ENCODE measurements around the gene MTURN. TPM values are rescaled to one million over a fixed set of nuclear protein-coding genes. Genes with fewer than 3 reads are reported as not detected.

MTURN gene
- total RNA-seq, 1 experiment from 2014 or later, result 5.4 TPM

DNA sequence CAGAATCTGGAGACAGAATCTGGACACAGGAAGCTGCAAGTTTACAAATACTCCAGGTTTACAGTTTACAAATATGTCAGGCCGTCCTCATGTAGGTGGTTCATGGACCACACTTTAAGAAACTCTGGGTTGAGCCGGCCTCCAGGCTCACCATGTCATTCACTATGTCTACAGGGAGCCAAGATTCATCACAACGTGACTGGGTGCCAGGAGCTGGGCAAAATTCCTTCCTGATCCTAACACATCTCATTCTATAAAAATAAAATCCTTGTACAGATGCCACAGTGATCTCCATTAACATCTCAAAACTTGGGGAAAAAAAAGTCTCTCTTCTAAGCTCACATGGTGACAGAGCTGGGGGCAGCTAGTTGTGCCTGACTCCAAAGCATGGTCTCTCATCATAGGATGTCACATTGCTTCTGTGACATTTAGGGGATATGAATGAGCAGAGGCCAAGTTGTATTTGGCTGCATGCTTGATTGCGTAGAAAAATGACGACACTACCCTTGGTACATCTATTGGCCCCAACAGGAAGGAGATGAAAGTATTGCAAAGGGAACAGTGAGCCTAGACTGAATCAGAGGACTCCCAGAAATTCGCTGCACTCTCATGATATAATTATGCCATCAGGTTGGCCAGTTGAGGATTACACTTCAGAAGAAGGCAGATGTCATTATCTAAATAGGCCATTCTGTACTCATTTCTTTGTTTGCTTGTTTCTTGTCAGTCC is 35.9 kb downstream of the MTURN start:
- no peaks in the 10 kb centered on the region for H3F3A ChIP-seq (ENCODE audit: low read length, unreplicated experiment)
- no peaks in the 10 kb centered on the region for H4K20me1 ChIP-seq (ENCODE audit: low read length)
- H3K4me3 ChIP-seq (ENCODE audit: low read length), result no peak overlapping the region
- ChIA-PET CTCF (interaction anchor here (0.5 kb wide), 1 partner anchor 394 kb away, joined by 6 read pairs; no protein-coding TSS in a partner anchor), POLR2A (ENCODE audit: unreplicated experiment) (no interaction called here)
- intact Hi-C loops (cut with micrococcal nuclease), result loop anchor here (5.0 kb wide), 1 partner anchor 143 kb away; the partner anchor contains the start of genes FKBP14 and PLEKHA8
- H3K27me3 ChIP-seq (ENCODE audit: low read length), result no peaks in the 10 kb centered on the region
- no peaks in the 10 kb centered on the region for H3K79me2 ChIP-seq (ENCODE audit: low read length)
- H3K9me3 ChIP-seq (ENCODE audit: low read length), result no peaks in the 10 kb centered on the region
- TF ChIP-seq CTCF (conservative IDR thresholded peaks at IDR 0.05; ENCODE audit: low read depth, low read length) (no peak), EZH2phosphoT487 (IDR thresholded peaks at IDR 0.05; ENCODE audit: borderline replicate concordance, low read length) (no peak)
- H3K27ac ChIP-seq (ENCODE audit: low read length), result no peak overlapping the region
- no peaks in the 10 kb centered on the region for H3K36me3 ChIP-seq (ENCODE audit: low read depth, low read length)
- H3K9me2 ChIP-seq (replicated peaks; ENCODE audit: low read length), result no peaks in the 10 kb centered on the region
- no peak overlapping the region for H3K4me2 ChIP-seq (ENCODE audit: low read length)
- BruUV-seq (replicated peaks), result no TSS peak
- DNase-seq (no peak), ATAC-seq (no peak)
- H2AFZ ChIP-seq (ENCODE audit: low read length), result no peak overlapping the region
- no peak overlapping the region for H3K9ac ChIP-seq (ENCODE audit: low read length)
- H3K4me1 ChIP-seq (ENCODE audit: insufficient read depth, low read length), result peaks cover 62% of the 10 kb centered on the region

DNA sequence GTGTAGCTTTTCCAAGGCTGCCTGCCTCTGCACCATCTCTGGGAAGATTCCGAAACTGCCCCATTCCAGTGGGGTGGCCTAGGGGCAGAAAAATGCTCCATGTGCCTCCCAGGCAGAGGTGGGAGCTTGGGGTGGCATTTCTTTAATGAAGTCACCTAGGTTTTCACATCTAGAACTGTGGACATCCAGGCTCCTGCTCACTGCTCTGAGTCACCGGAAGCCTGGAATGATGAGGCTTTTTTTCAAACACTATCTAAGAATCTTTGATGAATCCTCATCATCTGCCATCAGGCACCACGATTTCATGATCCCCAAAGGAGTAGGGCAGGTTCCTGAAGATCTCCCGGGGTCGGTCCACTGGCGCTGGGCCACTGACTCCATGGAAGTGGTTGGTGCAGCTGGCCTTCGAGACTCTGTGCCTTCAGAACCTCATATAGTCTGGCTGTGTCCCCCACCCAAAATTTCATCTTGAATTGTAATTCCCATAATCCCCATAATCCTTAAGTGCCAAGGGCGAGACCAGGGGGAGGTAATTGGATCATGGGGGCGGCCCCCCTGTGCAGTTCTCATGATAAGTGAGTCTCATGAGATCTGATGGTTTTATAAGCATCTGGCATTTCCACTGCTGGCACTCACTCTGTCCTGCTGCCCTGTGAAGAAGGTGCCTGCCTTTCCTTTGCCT is 37.1 kb downstream of the MTURN start:
- peak overlapping the region; percentile 56 for H3K4me2 ChIP-seq (ENCODE audit: low read length)
- no peaks in the 10 kb centered on the region for H3K36me3 ChIP-seq (ENCODE audit: low read depth, low read length)
- peak; percentile 74 for DNase-seq
- ChIA-PET CTCF (no interaction called here), POLR2A (ENCODE audit: unreplicated experiment) (no interaction called here)
- TF ChIP-seq EZH2phosphoT487 (IDR thresholded peaks at IDR 0.05; ENCODE audit: borderline replicate concordance, low read length), result no peak
- no peak for TF ChIP-seq CTCF (conservative IDR thresholded peaks at IDR 0.05; ENCODE audit: low read depth, low read length)
- no peak for TF ChIP-seq EZH2 (IDR thresholded peaks at IDR 0.05; ENCODE audit: low read length, unreplicated experiment)
- intact Hi-C loops (cut with micrococcal nuclease), result loop anchor here (5.0 kb wide), 1 partner anchor 145 kb away; the partner anchor contains the start of genes FKBP14 and PLEKHA8
- no TSS peak for BruUV-seq (replicated peaks)
- no peak overlapping the region for H2AFZ ChIP-seq (ENCODE audit: low read length)
- H3K4me3 ChIP-seq (ENCODE audit: low read length), result no peak overlapping the region
- no peaks in the 10 kb centered on the region for H3K27me3 ChIP-seq (ENCODE audit: low read length)
- H3K79me2 ChIP-seq (ENCODE audit: low read length), result no peaks in the 10 kb centered on the region
- H3F3A ChIP-seq (ENCODE audit: low read length, unreplicated experiment), result no peaks in the 10 kb centered on the region
- peaks cover 49% of the 10 kb centered on the region for H3K4me1 ChIP-seq (ENCODE audit: insufficient read depth, low read length)
- H4K20me1 ChIP-seq (ENCODE audit: low read length), result no peaks in the 10 kb centered on the region
- ATAC-seq, result peak; percentile 39
- H3K9ac ChIP-seq (ENCODE audit: low read length), result peak overlapping the region; percentile 28; the same call in 1 of the 2 replicates
- no peaks in the 10 kb centered on the region for H3K9me2 ChIP-seq (replicated peaks; ENCODE audit: low read length)
- no peaks in the 10 kb centered on the region for H3K9me3 ChIP-seq (ENCODE audit: low read length)
- peak overlapping the region; percentile 93 for H3K27ac ChIP-seq (ENCODE audit: low read length)

Data from PC-3 (cell line).